Measurements from ENCODE around the gene DTD2.

GRCh38 chr14:31405599-31406232 is 51.6 kb downstream of the DTD2 start:
- TF ChIP-seq FOXP1 (CRISPR knock-in tag; IDR thresholded peaks at IDR 0.05; ENCODE audit: borderline replicate concordance) (no peak), CTCF (IDR thresholded peaks at IDR 0.05) (no peak), ATF1 (CRISPR knock-in tag; IDR thresholded peaks at IDR 0.05) (no peak), PREB (CRISPR knock-in tag; IDR thresholded peaks at IDR 0.05; ENCODE audit: borderline replicate concordance) (no peak), JUN (CRISPR knock-in tag; IDR thresholded peaks at IDR 0.05) (no peak), NR2C2 (CRISPR knock-in tag; IDR thresholded peaks at IDR 0.05) (no peak), CBFB (CRISPR knock-in tag; IDR thresholded peaks at IDR 0.05; ENCODE audit: low read depth) (no peak), HMGXB4 (CRISPR knock-in tag; IDR thresholded peaks at IDR 0.05) (no peak), GTF2I (CRISPR knock-in tag; conservative IDR thresholded peaks at IDR 0.05) (no peak), E2F4 (CRISPR knock-in tag; IDR thresholded peaks at IDR 0.05; ENCODE audit: borderline replicate concordance, low read depth) (no peak), CREM (CRISPR knock-in tag; IDR thresholded peaks at IDR 0.05) (no peak), E2F1 (CRISPR knock-in tag; IDR thresholded peaks at IDR 0.05) (no peak), CDX4 (CRISPR knock-in tag; IDR thresholded peaks at IDR 0.05; ENCODE audit: borderline replicate concordance) (no peak), TP53 (CRISPR knock-in tag; IDR thresholded peaks at IDR 0.05) (no peak)
